Measurements from ENCODE around the gene NCAM1.

- no peak for TF ChIP-seq CTCF (IDR thresholded peaks at IDR 0.05; ENCODE audit: low read depth, low read length)
- TF ChIP-seq EZH2phosphoT487 (IDR thresholded peaks at IDR 0.05; ENCODE audit: low read depth): no peak
Observed at GRCh38 chr11:112967082-112967481, 5.9 kb downstream of the NCAM1 start.
